Panc1 (cell line): Measurements from ENCODE around the gene GAST. TPM values are rescaled to one million over a fixed set of nuclear protein-coding genes. Genes with fewer than 3 reads are reported as not detected.

Experiments used
- ATAC-seq: fragments of 200-7000 bp; cut with Tn5 transposase; 2 replicates; pipeline ENCODE4 v1.9.1; 2020; ENCODE audit warnings: mild to moderate bottlenecking, moderate library complexity
- Bru-seq: library from RNA; stranded (reverse); fragments of 400-500 nt; gene quantifications from one replicate; lab custom pipeline; 2021; lab: Mats Ljungman, UMichigan
- BruChase-seq, 2 experiments: library from RNA; stranded (reverse); fragments of 400-500 nt; gene quantifications; one replicate each; lab custom pipeline; 2021; lab: Mats Ljungman, UMichigan
- BruUV-seq: library from RNA; stranded (reverse); fragments of 400-500 nt; replicated peaks from 2 replicates; lab custom pipeline; 2021; lab: Mats Ljungman, UMichigan
- CTCF ChIA-PET: fragments of 300-600 bp; sonication (Branson Sonifier 250); formaldehyde crosslinking; loops from one replicate; lab custom pipeline; 2022; ENCODE audit warnings: antibody characterized with exemption; lab: Charles Lee
- POLR2A ChIA-PET: fragments of 300-600 bp; sonication (Branson Sonifier 250); formaldehyde crosslinking; loops from one replicate; lab custom pipeline; 2022; ENCODE audit warnings: antibody characterized with exemption; lab: Charles Lee
- DNase-seq: peaks from one replicate; pipeline ENCODE4 v3.0.0-alpha.2; 2010; ENCODE audit warnings: low read depth, low spot score
- H3K27ac ChIP-seq: 2 replicates; pipeline ENCODE4 v1.5.1; 2011; ENCODE audit warnings: mild to moderate bottlenecking, low read length, inconsistent platforms
- H3K27me3 ChIP-seq: fragments of 200-500 bp; sonication (Bioruptor generic); 2 replicates; pipeline ENCODE4 v1.6.0; 2014; ENCODE audit warnings: low read length, inconsistent platforms; ENCODE audit not compliant: control insufficient read depth, insufficient read depth
- H3K36me3 ChIP-seq: fragments of 200-500 bp; sonication (Bioruptor generic); 2 replicates; pipeline ENCODE4 v1.5.1; 2014; ENCODE audit warnings: inconsistent platforms, mild to moderate bottlenecking, low read length, moderate library complexity; ENCODE audit not compliant: control insufficient read depth, insufficient read depth
- H3K4me1 ChIP-seq: 2 replicates; pipeline ENCODE4 v1.5.1; 2011; ENCODE audit warnings: inconsistent platforms, mild to moderate bottlenecking, low read length, moderate library complexity; ENCODE audit not compliant: control insufficient read depth, insufficient read depth
- H3K4me3 ChIP-seq, 2 experiments: 2 replicates each; pipeline ENCODE4 v1.5.1; 2011 to 2012; ENCODE audit warnings: low read depth in 2 of 2, low read length in 2 of 2, mild to moderate bottlenecking in 2 of 2, inconsistent platforms in 1 of 2, moderate library complexity in 1 of 2
- H3K9me3 ChIP-seq: fragments of 200-500 bp; sonication (Bioruptor generic); 2 replicates; pipeline ENCODE4 v1.5.1; 2014; ENCODE audit warnings: low read depth, mild to moderate bottlenecking, inconsistent platforms, low read length, moderate library complexity; ENCODE audit not compliant: control insufficient read depth, insufficient read depth
- POLR2AphosphoS5 ChIP-seq: IDR thresholded peaks from 2 replicates; pipeline ENCODE4 v1.6.1; 2012; ENCODE audit warnings: mild to moderate bottlenecking, low read depth, low read length, moderate library complexity
- SIN3A ChIP-seq: IDR thresholded peaks from 2 replicates; pipeline ENCODE4 v1.6.1; 2012; ENCODE audit warnings: low read depth, mild to moderate bottlenecking, low read length, moderate library complexity, borderline replicate concordance; ENCODE audit not compliant: insufficient read depth
- TCF7L2 ChIP-seq: IDR thresholded peaks from 2 replicates; pipeline ENCODE4 v1.6.1; 2011; ENCODE audit warnings: mild to moderate bottlenecking, low read depth, low read length, inconsistent platforms
- in situ Hi-C: cut with HindIII; loops from 2 replicates; pipeline ENCODE4 v1.10.0; 2016; ENCODE audit warnings: low sequenced_read_pairs, low pct_unique_long_range_greater_than_20kb
- intact Hi-C: fragments of 100-400 bp; cut with micrococcal nuclease; formaldehyde crosslinking; loops from one replicate; pipeline ENCODE4 v1.10.0; 2022; ENCODE audit not compliant: unreplicated experiment
- long read RNA-seq: library from polyadenylated mRNA; unstranded; transcript quantifications from one replicate; pipeline ENCODE4 v2.0.0, GENCODE V29; 2021; ENCODE audit not compliant: unreplicated experiment
- polyA plus RNA-seq: library from polyadenylated mRNA; unstranded; fragments of >200 nt; gene quantifications from one replicate; pipeline ENCODE4 v1.2.1, GENCODE V29; 2012; ENCODE audit warnings: missing spikeins; ENCODE audit not compliant: insufficient read length
- total RNA-seq: library from RNA; stranded (reverse); gene quantifications from one replicate; pipeline ENCODE4 v1.2.1, GENCODE V29; 2021; ENCODE audit not compliant: unreplicated experiment
- TF ChIP-seq, protein P1 (sequence below), 2 experiments: IDR thresholded peaks; 2 replicates each; pipeline ENCODE4 v1.6.1; 2011 to 2012; ENCODE audit warnings: low read depth in 2 of 2, control low read depth in 1 of 2, low read length in 1 of 2, mild to moderate bottlenecking in 1 of 2, moderate library complexity in 1 of 2; ENCODE audit not compliant: insufficient read depth in 1 of 2
- TF ChIP-seq, protein P2 (sequence below): fragments of 450-650 bp; IDR thresholded peaks from 2 replicates; pipeline ENCODE4 v1.5.1; 2017; ENCODE audit warnings: mild to moderate bottlenecking

GAST gene, protein sequence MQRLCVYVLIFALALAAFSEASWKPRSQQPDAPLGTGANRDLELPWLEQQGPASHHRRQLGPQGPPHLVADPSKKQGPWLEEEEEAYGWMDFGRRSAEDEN
- total RNA-seq (not detected), Bru-seq, nascent RNA (not detected), BruChase-seq, experiment 1, labeled RNA remaining after a 2-hour chase (percentile 14 among the genes with signal in this experiment), BruChase-seq, experiment 2, labeled RNA remaining after a 6-hour chase (percentile 13 among the genes with signal in this experiment)
- not detected for polyA plus RNA-seq
- long read RNA-seq, result 0 reads

DNA sequence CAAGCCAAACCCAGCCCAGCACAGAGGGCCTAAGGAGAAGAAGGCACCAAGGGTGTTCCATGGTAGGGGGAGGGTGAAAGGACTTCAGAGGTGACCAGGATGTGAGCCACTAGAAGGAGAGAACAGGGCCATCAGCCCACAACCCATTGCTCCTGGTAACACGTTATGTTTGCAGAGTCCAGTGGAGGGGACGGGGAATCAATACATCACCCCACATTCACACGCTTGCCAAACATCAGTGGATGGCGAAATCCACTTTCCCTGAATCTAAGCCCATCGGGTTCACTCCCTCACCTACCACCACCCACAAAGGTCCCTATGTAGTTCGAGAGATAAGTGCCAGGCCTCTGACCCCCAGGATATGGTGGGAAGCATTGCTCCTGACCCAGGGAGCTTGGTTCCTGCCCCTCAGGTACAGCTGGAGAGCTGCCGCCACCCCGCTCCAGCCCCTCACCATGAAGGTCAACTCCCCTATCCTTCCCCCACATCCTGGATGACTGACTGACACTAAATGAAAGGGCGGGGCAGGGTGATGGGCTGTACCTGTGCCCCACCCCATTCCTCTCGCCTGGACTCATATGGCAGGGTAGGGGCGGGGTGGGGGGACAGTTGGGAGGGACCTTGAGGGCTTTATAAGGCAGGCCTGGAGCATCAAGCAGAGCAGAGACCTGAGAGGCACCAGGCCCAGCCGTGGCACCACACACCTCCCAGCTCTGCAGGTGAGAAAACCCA, at the start of gene GAST:
GAST (plus strand) TSS at position 663 of the 732 bp plus-strand sequence. CDS start 3,106 bp downstream, outside the sequence.
- Histone ChIP-seq H3K36me3 (no peaks in the 10 kb centered on the region), H3K9me3 (no peaks in the 10 kb centered on the region), H3K27me3 (no peaks in the 10 kb centered on the region), H3K4me3 (no peak within 1 kb of the TSS), H3K27ac (no peak within 1 kb of the TSS), H3K4me1 (no peaks in the 10 kb centered on the region)
- intact Hi-C loops, result no loop called here
- no peak for ATAC-seq
- DNase-seq, result no peak
- ChIA-PET CTCF (interaction anchor here (0.6 kb wide), 1 partner anchor 74 kb away, joined by 3 read pairs; the partner anchor contains the start of gene JUP), POLR2A (interaction anchor here (0.6 kb wide), 1 partner anchor 109 kb away, joined by 3 read pairs; no protein-coding TSS in a partner anchor)
- in situ Hi-C loops, result no loop called here
- TF ChIP-seq TCF7L2, result no peak
- TF ChIP-seq, protein P1, sequence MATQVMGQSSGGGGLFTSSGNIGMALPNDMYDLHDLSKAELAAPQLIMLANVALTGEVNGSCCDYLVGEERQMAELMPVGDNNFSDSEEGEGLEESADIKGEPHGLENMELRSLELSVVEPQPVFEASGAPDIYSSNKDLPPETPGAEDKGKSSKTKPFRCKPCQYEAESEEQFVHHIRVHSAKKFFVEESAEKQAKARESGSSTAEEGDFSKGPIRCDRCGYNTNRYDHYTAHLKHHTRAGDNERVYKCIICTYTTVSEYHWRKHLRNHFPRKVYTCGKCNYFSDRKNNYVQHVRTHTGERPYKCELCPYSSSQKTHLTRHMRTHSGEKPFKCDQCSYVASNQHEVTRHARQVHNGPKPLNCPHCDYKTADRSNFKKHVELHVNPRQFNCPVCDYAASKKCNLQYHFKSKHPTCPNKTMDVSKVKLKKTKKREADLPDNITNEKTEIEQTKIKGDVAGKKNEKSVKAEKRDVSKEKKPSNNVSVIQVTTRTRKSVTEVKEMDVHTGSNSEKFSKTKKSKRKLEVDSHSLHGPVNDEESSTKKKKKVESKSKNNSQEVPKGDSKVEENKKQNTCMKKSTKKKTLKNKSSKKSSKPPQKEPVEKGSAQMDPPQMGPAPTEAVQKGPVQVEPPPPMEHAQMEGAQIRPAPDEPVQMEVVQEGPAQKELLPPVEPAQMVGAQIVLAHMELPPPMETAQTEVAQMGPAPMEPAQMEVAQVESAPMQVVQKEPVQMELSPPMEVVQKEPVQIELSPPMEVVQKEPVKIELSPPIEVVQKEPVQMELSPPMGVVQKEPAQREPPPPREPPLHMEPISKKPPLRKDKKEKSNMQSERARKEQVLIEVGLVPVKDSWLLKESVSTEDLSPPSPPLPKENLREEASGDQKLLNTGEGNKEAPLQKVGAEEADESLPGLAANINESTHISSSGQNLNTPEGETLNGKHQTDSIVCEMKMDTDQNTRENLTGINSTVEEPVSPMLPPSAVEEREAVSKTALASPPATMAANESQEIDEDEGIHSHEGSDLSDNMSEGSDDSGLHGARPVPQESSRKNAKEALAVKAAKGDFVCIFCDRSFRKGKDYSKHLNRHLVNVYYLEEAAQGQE (IDR thresholded peaks at IDR 0.05; ENCODE audit: insufficient read depth in 1 of 2, low read depth in 2 of 2, low read length in 1 of 2), result no peak
- TF ChIP-seq, protein P2, sequence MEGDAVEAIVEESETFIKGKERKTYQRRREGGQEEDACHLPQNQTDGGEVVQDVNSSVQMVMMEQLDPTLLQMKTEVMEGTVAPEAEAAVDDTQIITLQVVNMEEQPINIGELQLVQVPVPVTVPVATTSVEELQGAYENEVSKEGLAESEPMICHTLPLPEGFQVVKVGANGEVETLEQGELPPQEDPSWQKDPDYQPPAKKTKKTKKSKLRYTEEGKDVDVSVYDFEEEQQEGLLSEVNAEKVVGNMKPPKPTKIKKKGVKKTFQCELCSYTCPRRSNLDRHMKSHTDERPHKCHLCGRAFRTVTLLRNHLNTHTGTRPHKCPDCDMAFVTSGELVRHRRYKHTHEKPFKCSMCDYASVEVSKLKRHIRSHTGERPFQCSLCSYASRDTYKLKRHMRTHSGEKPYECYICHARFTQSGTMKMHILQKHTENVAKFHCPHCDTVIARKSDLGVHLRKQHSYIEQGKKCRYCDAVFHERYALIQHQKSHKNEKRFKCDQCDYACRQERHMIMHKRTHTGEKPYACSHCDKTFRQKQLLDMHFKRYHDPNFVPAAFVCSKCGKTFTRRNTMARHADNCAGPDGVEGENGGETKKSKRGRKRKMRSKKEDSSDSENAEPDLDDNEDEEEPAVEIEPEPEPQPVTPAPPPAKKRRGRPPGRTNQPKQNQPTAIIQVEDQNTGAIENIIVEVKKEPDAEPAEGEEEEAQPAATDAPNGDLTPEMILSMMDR, result no peak
- TF ChIP-seq POLR2AphosphoS5, result no peak
- TF ChIP-seq SIN3A, result no peak
- BruUV-seq, result no TSS peak

DNA sequence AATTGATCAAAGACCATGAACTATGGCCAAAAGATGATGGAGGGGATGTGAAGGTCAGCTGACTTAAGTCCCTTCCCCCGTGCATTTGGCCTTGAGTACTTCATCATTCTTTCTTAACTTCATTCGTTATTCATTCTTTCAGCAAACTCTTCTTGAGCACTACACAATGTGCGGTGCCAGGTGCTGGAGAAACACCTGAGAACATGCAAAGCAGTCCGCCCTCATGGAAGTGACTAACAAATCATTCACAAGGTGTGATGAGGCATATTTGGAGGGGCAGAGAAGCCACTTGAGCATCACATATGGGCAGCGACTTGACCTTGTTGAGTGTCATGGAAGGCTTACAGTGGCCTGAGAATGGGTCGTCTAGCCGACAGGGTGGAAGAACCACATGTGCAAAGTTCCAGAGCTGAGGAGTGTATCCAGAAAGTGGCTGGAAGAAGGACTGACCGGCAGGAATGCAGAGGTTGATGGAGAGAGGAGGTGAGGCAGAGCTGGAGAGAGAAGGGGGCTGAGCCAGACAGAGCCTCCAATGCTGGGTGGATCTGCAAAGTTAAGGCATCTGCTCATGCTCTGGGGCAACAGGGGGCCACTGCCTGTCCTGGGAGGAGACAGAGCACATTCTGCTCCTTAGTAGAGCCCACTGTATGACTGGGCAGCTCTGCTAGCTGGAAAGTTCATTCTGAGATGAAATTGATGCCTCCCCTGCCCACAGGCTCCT, 48.5 kb upstream of the GAST start:
- CTCF ChIA-PET, result interaction anchor here (0.5 to 7.1 kb wide), 17 partner anchors 10 to 1031 kb away, joined by 3 to 104 read pairs (median 4); partner anchors contain the start of gene EIF1

More for the DNA sequence above, 48.5 kb upstream of the GAST start:
- peaks cover 23% of the 10 kb centered on the region for H3K4me1 ChIP-seq
- DNase-seq (no peak), ATAC-seq (no peak)
- TF ChIP-seq SIN3A, result no peak
- TF ChIP-seq, protein P1 (IDR thresholded peaks at IDR 0.05; ENCODE audit: insufficient read depth in 1 of 2, low read depth in 2 of 2, low read length in 1 of 2), result no peak
- no peak for TF ChIP-seq POLR2AphosphoS5
- TF ChIP-seq, protein P2, result no peak
- TF ChIP-seq TCF7L2, result no peak
- H3K27me3 ChIP-seq, result no peaks in the 10 kb centered on the region
- no peaks in the 10 kb centered on the region for H3K9me3 ChIP-seq
- intact Hi-C loops, result loop anchor here (2.0 to 10.0 kb wide), 4 partner anchors 15 to 339 kb away; no protein-coding TSS in a partner anchor
- in situ Hi-C loops, result no loop called here
- peak overlapping the region; percentile 20; the same call in 1 of the 2 replicates for H3K27ac ChIP-seq
- no peaks in the 10 kb centered on the region for H3K36me3 ChIP-seq
- H3K4me3 ChIP-seq, result no peak overlapping the region
- no TSS peak for BruUV-seq
- POLR2A ChIA-PET, result no interaction called here
